GM23248 (cell line): ENCODE results near the gene EIF5A. TPM values are rescaled to one million over a fixed set of nuclear protein-coding genes. Genes with fewer than 3 reads are reported as not detected.

Source experiments
- DNase-seq: peaks from one replicate; pipeline ENCODE4 v3.0.0-alpha.2; 2015
- H2AFZ ChIP-seq: fragments of 200-600 bp; sonication (generic); 2 replicates; pipeline ENCODE4 v1.6.1; 2016; ENCODE audit warnings: antibody characterized with exemption
- H3F3A ChIP-seq: fragments of 200-600 bp; sonication (generic); 2 replicates; pipeline ENCODE4 v1.6.1; 2016; ENCODE audit warnings: mild to moderate bottlenecking, antibody characterized with exemption, mixed run types; ENCODE audit not compliant: insufficient read depth
- H3K27ac ChIP-seq: fragments of 200-600 bp; sonication (generic); 2 replicates; pipeline ENCODE4 v1.5.1; 2016; ENCODE audit warnings: mild to moderate bottlenecking
- H3K27me3 ChIP-seq: fragments of 200-600 bp; sonication (generic); replicated peaks from 2 replicates; pipeline ENCODE4 v1.6.1; 2016; ENCODE audit warnings: mild to moderate bottlenecking; ENCODE audit not compliant: insufficient read depth
- H3K36me3 ChIP-seq: fragments of 200-600 bp; sonication (generic); 2 replicates; pipeline ENCODE4 v1.6.1; 2016; ENCODE audit warnings: low read depth, mild to moderate bottlenecking
- H3K4me1 ChIP-seq: fragments of 200-600 bp; sonication (generic); 2 replicates; pipeline ENCODE4 v1.6.1; 2016; ENCODE audit warnings: mild to moderate bottlenecking; ENCODE audit not compliant: insufficient read depth
- H3K4me2 ChIP-seq: fragments of 200-600 bp; sonication (generic); one replicate; pipeline ENCODE4 v1.6.1; 2016; ENCODE audit warnings: mild to moderate bottlenecking; ENCODE audit not compliant: unreplicated experiment
- H3K4me3 ChIP-seq: fragments of 200-600 bp; sonication (generic); 2 replicates; pipeline ENCODE4 v1.5.1; 2016; ENCODE audit warnings: mild to moderate bottlenecking
- H3K79me2 ChIP-seq: fragments of 200-600 bp; sonication (generic); 2 replicates; pipeline ENCODE4 v1.6.1; 2016; ENCODE audit warnings: mild to moderate bottlenecking; ENCODE audit not compliant: insufficient read depth
- H3K9ac ChIP-seq: fragments of 200-600 bp; sonication (generic); 2 replicates; pipeline ENCODE4 v1.6.1; 2016; ENCODE audit warnings: mild to moderate bottlenecking
- H3K9me2 ChIP-seq: fragments of 200-600 bp; sonication (generic); 2 replicates; pipeline ENCODE4 v1.6.1; 2016; ENCODE audit warnings: mixed run types, mild to moderate bottlenecking, moderate library complexity; ENCODE audit not compliant: insufficient read depth
- H3K9me3 ChIP-seq: fragments of 200-600 bp; sonication (generic); one replicate; pipeline ENCODE4 v1.6.1; 2017; ENCODE audit warnings: low read depth
- H4K20me1 ChIP-seq: fragments of 200-600 bp; sonication (generic); 2 replicates; pipeline ENCODE4 v1.6.0; 2016; ENCODE audit not compliant: insufficient read depth
- EZH2 ChIP-seq: fragments of 200-600 bp; sonication (generic); IDR thresholded peaks from 2 replicates; pipeline ENCODE4 v1.6.1; 2018; ENCODE audit warnings: antibody characterized with exemption, mild to moderate bottlenecking; ENCODE audit not compliant: insufficient read depth, poor library complexity, severe bottlenecking
- EZH2phosphoT487 ChIP-seq: fragments of 200-600 bp; sonication (generic); IDR thresholded peaks from 2 replicates; pipeline ENCODE4 v1.6.1; 2018; ENCODE audit warnings: antibody characterized with exemption, moderate library complexity, mild to moderate bottlenecking, low read depth; ENCODE audit not compliant: insufficient read depth
- WGBS, 2 experiments: methylation state at CpG; one replicate each; pipeline ENCODE4 v1.1.6; 2015 to 2017; ENCODE audit warnings: low lambda C conversion rate in 2 of 2, low coverage in 1 of 2; ENCODE audit errors: missing lambda C conversion rate in 2 of 2; 5-methylcytosine and 5-hydroxymethylcytosine counted together
- in situ Hi-C: fragments of 300-500 bp; cut with MboI; formaldehyde crosslinking; loops from 2 replicates; pipeline ENCODE4 v1.15.0; 2020
- polyA plus RNA-seq: library from polyadenylated mRNA; unstranded; fragments of >200 nt; fragmentation: Nextera tagmentation; extraction: Ambion mirVana; gene quantifications from 2 replicates; pipeline ENCODE4 v1.2.1, GENCODE V29; 2016
- total RNA-seq: library from RNA; depleted of rRNA; stranded (reverse); fragments of >200 nt; shearing (Covaris generic); gene quantifications from 2 replicates; pipeline ENCODE4 v1.2.3, GENCODE V29; 2014

EIF5A gene
- total and polyA plus RNA-seq, 2 experiments from 2014 or later: 869 to 998 TPM

GRCh38 chr17:7280519-7281073 lies 26.8 kb upstream of the EIF5A start:
- Histone ChIP-seq H3K36me3 (no peaks in the 10 kb centered on the region), H3K9ac (peak overlapping the region; percentile 74), H4K20me1 (no peaks in the 10 kb centered on the region), H3K79me2 (no peaks in the 10 kb centered on the region), H3K27me3 (no peaks in the 10 kb centered on the region; the same call in 1 of the 2 replicates), H2AFZ (peak overlapping the region; percentile 78), H3F3A (peaks cover 6% of the 10 kb centered on the region; the same call in 1 of the 2 replicates), H3K27ac (peak overlapping the region; percentile 57), H3K4me2 (peak overlapping the region; percentile 92), H3K4me3 (peak overlapping the region; percentile 70), H3K9me2 (no peaks in the 10 kb centered on the region), H3K4me1 (no peaks in the 10 kb centered on the region), H3K9me3 (no peaks in the 10 kb centered on the region)
- WGBS, 2 experiments: 1 to 3% methylated on average over 29 of the region's 29 CpGs
- in situ Hi-C loops: no loop called here
- no peak for TF ChIP-seq EZH2
- TF ChIP-seq EZH2phosphoT487: no peak
- DNase-seq: peak; percentile 89

GRCh38 chr17:7281074-7281952 lies 26.1 kb upstream of the EIF5A start, which contains the start of gene SLC2A4:
SLC2A4 (plus strand) TSS chr17:7281718; CDS start chr17:7281935, 217 bp downstream.
- H3K79me2 ChIP-seq: no peaks in the 10 kb centered on the region
- peak within 1 kb of the TSS; percentile 92 for H3K4me2 ChIP-seq
- WGBS, 2 experiments: 3 to 4% methylated on average over 53 to 66 of the region's 71 CpGs
- peak within 1 kb of the TSS; percentile 70 for H3K4me3 ChIP-seq
- peaks cover under 1% of the 10 kb centered on the region; the same call in 1 of the 2 replicates for H3K27me3 ChIP-seq
- H3K9me2 ChIP-seq: no peaks in the 10 kb centered on the region
- peak within 1 kb of the TSS; percentile 57 for H3K27ac ChIP-seq
- peaks cover 6% of the 10 kb centered on the region; the same call in 1 of the 2 replicates for H3F3A ChIP-seq
- H3K4me1 ChIP-seq: no peaks in the 10 kb centered on the region
- peak within 1 kb of the TSS; percentile 74 for H3K9ac ChIP-seq
- TF ChIP-seq EZH2 (no peak), EZH2phosphoT487 (no peak)
- peak within 1 kb of the TSS; percentile 78 for H2AFZ ChIP-seq
- peak; percentile 97 for DNase-seq
- H4K20me1 ChIP-seq: no peaks in the 10 kb centered on the region
- H3K36me3 ChIP-seq: no peaks in the 10 kb centered on the region
- in situ Hi-C loops: no loop called here
- no peaks in the 10 kb centered on the region for H3K9me3 ChIP-seq

GRCh38 chr17:7281953-7282751 lies 25.3 kb upstream of the EIF5A start:
- no peaks in the 10 kb centered on the region for H3K9me2 ChIP-seq
- WGBS, 2 experiments: 15% methylated on average over 39 to 42 of the region's 43 CpGs
- peak overlapping the region; percentile 70 for H3K4me3 ChIP-seq
- no peaks in the 10 kb centered on the region for H3K79me2 ChIP-seq
- DNase-seq: no peak
- peaks cover 6% of the 10 kb centered on the region; the same call in 1 of the 2 replicates for H3F3A ChIP-seq
- peaks cover 9% of the 10 kb centered on the region; the same call in 1 of the 2 replicates for H3K27me3 ChIP-seq
- no peak overlapping the region for H3K9ac ChIP-seq
- no peaks in the 10 kb centered on the region for H3K36me3 ChIP-seq
- in situ Hi-C loops: no loop called here
- H3K4me1 ChIP-seq: no peaks in the 10 kb centered on the region
- no peaks in the 10 kb centered on the region for H3K9me3 ChIP-seq
- H4K20me1 ChIP-seq: no peaks in the 10 kb centered on the region
- peak overlapping the region; percentile 92 for H3K4me2 ChIP-seq
- peak overlapping the region; percentile 78; the same call in 1 of the 2 replicates for H2AFZ ChIP-seq
- TF ChIP-seq EZH2phosphoT487 (no peak), EZH2 (no peak)
- no peak overlapping the region for H3K27ac ChIP-seq

GRCh38 chr17:7282752-7283321 lies 24.6 kb upstream of the EIF5A start:
- Histone ChIP-seq H3K27ac (no peak overlapping the region), H3K4me2 (no peak overlapping the region), H3F3A (peaks cover 6% of the 10 kb centered on the region; the same call in 1 of the 2 replicates), H3K9me2 (no peaks in the 10 kb centered on the region), H3K4me1 (no peaks in the 10 kb centered on the region), H2AFZ (no peak overlapping the region), H4K20me1 (no peaks in the 10 kb centered on the region), H3K36me3 (no peaks in the 10 kb centered on the region), H3K4me3 (no peak overlapping the region), H3K79me2 (no peaks in the 10 kb centered on the region), H3K9me3 (no peaks in the 10 kb centered on the region), H3K9ac (no peak overlapping the region), H3K27me3 (peaks cover 16% of the 10 kb centered on the region; the same call in 1 of the 2 replicates)
- in situ Hi-C loops: no loop called here
- DNase-seq: peak; percentile 41
- WGBS, 2 experiments: 32 to 48% methylated on average over 6 of the region's 6 CpGs
- TF ChIP-seq EZH2phosphoT487: no peak
- TF ChIP-seq EZH2: no peak
